H9 (cell line): Measurements from ENCODE around the gene MAGI1. TPM values are rescaled to one million over a fixed set of nuclear protein-coding genes. Genes with fewer than 3 reads are reported as not detected.
A peak's percentile ranks its signal among the peaks of the same experiment; 100 is the strongest.

ENCODE experiments used
- DNase-seq: peaks from one replicate; pipeline ENCODE4 v3.0.0-alpha.2; 2017
- H2AFZ ChIP-seq: one replicate; pipeline ENCODE4 v1.6.1; 2013; ENCODE audit warnings: mild to moderate bottlenecking, low read length, control low read depth, moderate library complexity
- H2AK5ac ChIP-seq: 2 replicates; pipeline ENCODE4 v1.6.1; 2013; ENCODE audit warnings: low read length, control low read depth, mixed read lengths; ENCODE audit not compliant: insufficient read length
- H2BK120ac ChIP-seq: one replicate; pipeline ENCODE4 v1.6.1; 2013; ENCODE audit warnings: low read depth, mild to moderate bottlenecking, low read length, control low read depth, inconsistent platforms; ENCODE audit not compliant: poor library complexity, severe bottlenecking
- H2BK12ac ChIP-seq: 2 replicates; pipeline ENCODE4 v1.6.1; 2013; ENCODE audit warnings: low read length, control low read depth, mixed read lengths, low read depth; ENCODE audit not compliant: insufficient read length
- H2BK15ac ChIP-seq: 2 replicates; pipeline ENCODE4 v1.6.1; 2013; ENCODE audit warnings: low read depth, low read length, control low read depth
- H2BK20ac ChIP-seq: one replicate; pipeline ENCODE4 v1.6.1; 2013; ENCODE audit warnings: low read depth, mild to moderate bottlenecking, low read length, control low read depth, inconsistent platforms; ENCODE audit not compliant: poor library complexity, severe bottlenecking
- H2BK5ac ChIP-seq: 2 replicates; pipeline ENCODE4 v1.6.1; 2013; ENCODE audit warnings: low read length, control low read depth, mixed read lengths; ENCODE audit not compliant: insufficient read length
- H3K14ac ChIP-seq: 2 replicates; pipeline ENCODE4 v1.6.1; 2013; ENCODE audit warnings: low read length, control low read depth; ENCODE audit not compliant: insufficient read depth
- H3K18ac ChIP-seq: 2 replicates; pipeline ENCODE4 v1.6.1; 2013; ENCODE audit warnings: low read depth, mild to moderate bottlenecking, mixed read lengths, low read length, control low read depth; ENCODE audit not compliant: insufficient read length
- H3K23ac ChIP-seq: 2 replicates; pipeline ENCODE4 v1.6.1; 2013; ENCODE audit warnings: low read length, control low read depth, mixed read lengths, low read depth; ENCODE audit not compliant: insufficient read length
- H3K23me2 ChIP-seq: 2 replicates; pipeline ENCODE4 v1.6.1; 2013; ENCODE audit warnings: low read depth, mild to moderate bottlenecking, mixed read lengths, low read length, control low read depth; ENCODE audit not compliant: insufficient read length, poor library complexity, severe bottlenecking
- H3K27ac ChIP-seq: 2 replicates; pipeline ENCODE4 v1.5.1; 2013; ENCODE audit warnings: low read length, control low read depth, mixed read lengths, low read depth; ENCODE audit not compliant: insufficient read length
- H3K27me3 ChIP-seq: 2 replicates; pipeline ENCODE4 v1.6.1; 2013; ENCODE audit warnings: low read length, control low read depth, inconsistent platforms; ENCODE audit not compliant: insufficient read depth
- H3K4ac ChIP-seq: 2 replicates; pipeline ENCODE4 v1.6.1; 2013; ENCODE audit warnings: low read depth, mild to moderate bottlenecking, control low read depth, inconsistent platforms, low read length, moderate library complexity
- H3K4me1 ChIP-seq: 2 replicates; pipeline ENCODE4 v1.6.1; 2013; ENCODE audit warnings: low read length, control low read depth, inconsistent platforms; ENCODE audit not compliant: insufficient read depth
- H3K4me2 ChIP-seq: 2 replicates; pipeline ENCODE4 v1.6.1; 2013; ENCODE audit warnings: low read length, control low read depth, mixed read lengths; ENCODE audit not compliant: insufficient read length, insufficient read depth
- H3K56ac ChIP-seq: 2 replicates; pipeline ENCODE4 v1.6.1; 2013; ENCODE audit warnings: low read depth, mild to moderate bottlenecking, mixed read lengths, low read length, control low read depth; ENCODE audit not compliant: insufficient read length
- H3K79me1 ChIP-seq: 2 replicates; pipeline ENCODE4 v1.6.1; 2013; ENCODE audit warnings: low read depth, mild to moderate bottlenecking, moderate library complexity, low read length, control low read depth, inconsistent platforms; ENCODE audit not compliant: insufficient read depth, poor library complexity, severe bottlenecking
- H3K79me2 ChIP-seq: 2 replicates; pipeline ENCODE4 v1.6.1; 2013; ENCODE audit warnings: low read length, control low read depth, inconsistent platforms; ENCODE audit not compliant: insufficient read depth
- H3K9ac ChIP-seq: 2 replicates; pipeline ENCODE4 v1.6.1; 2013; ENCODE audit warnings: low read length, control low read depth, mixed read lengths; ENCODE audit not compliant: insufficient read length; ENCODE audit errors: extremely low read depth
- H3K9me3 ChIP-seq: one replicate; pipeline ENCODE4 v1.6.1; 2013; ENCODE audit warnings: low read depth, low read length, inconsistent platforms; ENCODE audit not compliant: control insufficient read depth
- H3T11ph ChIP-seq: one replicate; pipeline ENCODE4 v1.6.1; 2013; ENCODE audit warnings: mild to moderate bottlenecking, low read length, control low read depth, inconsistent platforms
- H4K20me1 ChIP-seq: one replicate; pipeline ENCODE4 v1.6.1; 2013; ENCODE audit not compliant: control insufficient read depth, insufficient read length, insufficient read depth
- H4K5ac ChIP-seq: 2 replicates; pipeline ENCODE4 v1.6.1; 2013; ENCODE audit warnings: low read depth, mild to moderate bottlenecking, mixed read lengths, low read length, control low read depth; ENCODE audit not compliant: insufficient read length
- H4K8ac ChIP-seq: replicated peaks from 2 replicates; pipeline ENCODE4 v1.6.1; 2013; ENCODE audit warnings: low read length, control low read depth, mixed read lengths, low read depth; ENCODE audit not compliant: insufficient read length
- H4K91ac ChIP-seq: 2 replicates; pipeline ENCODE4 v1.6.1; 2013; ENCODE audit warnings: low read depth, mild to moderate bottlenecking, moderate library complexity, mixed read lengths, low read length, control low read depth; ENCODE audit not compliant: insufficient read length
- H3K27ac Mint-ChIP-seq, 3 experiments: 2 replicates in 2 of 3; 3 replicates in 1 of 3; pipeline ENCODE4 v1.8.0; 2020 to 2021; ENCODE audit warnings: mixed read lengths in 3 of 3, mild to moderate bottlenecking in 1 of 3, moderate library complexity in 1 of 3
- H3K27me3 Mint-ChIP-seq: 2 replicates; pipeline ENCODE4 v1.8.0; 2021; ENCODE audit warnings: low read depth, mild to moderate bottlenecking, moderate library complexity, mixed read lengths
- H3K36me3 Mint-ChIP-seq, 3 experiments: 2 replicates in 2 of 3; 3 replicates in 1 of 3; pipeline ENCODE4 v1.8.0; 2020 to 2021; ENCODE audit warnings: low read depth in 3 of 3, mixed read lengths in 3 of 3; ENCODE audit not compliant: insufficient read depth in 1 of 3
- H3K4me1 Mint-ChIP-seq, 2 experiments: 2 replicates each; pipeline ENCODE4 v1.8.0; 2020; ENCODE audit warnings: mixed read lengths in 2 of 2
- H3K4me3 Mint-ChIP-seq, 2 experiments: 2 replicates in 1 of 2; 3 replicates in 1 of 2; pipeline ENCODE4 v1.8.0; 2020 to 2021; ENCODE audit warnings: mild to moderate bottlenecking in 2 of 2, mixed read lengths in 2 of 2, moderate library complexity in 1 of 2
- H3K9me3 Mint-ChIP-seq, 2 experiments: 2 replicates in 1 of 2; 3 replicates in 1 of 2; pipeline ENCODE4 v1.8.0; 2020; ENCODE audit warnings: mild to moderate bottlenecking in 2 of 2, mixed read lengths in 2 of 2, moderate library complexity in 1 of 2
- WGBS: extraction: QIAGEN DNeasy Blood & Tissue Kit; methylation state at CpG from one replicate; pipeline ENCODE4 v1.1.7; 2013; ENCODE audit warnings: missing lambda C conversion rate, low lambda C conversion rate, mixed read lengths; ENCODE audit not compliant: insufficient read length; ENCODE audit errors: extremely low coverage; 5-methylcytosine and 5-hydroxymethylcytosine counted together
- total RNA-seq: library from RNA; stranded (reverse); gene quantifications from 2 replicates; pipeline ENCODE4 v1.2.1, GENCODE V29; 2021
- TF ChIP-seq, protein P1 (sequence below): fragments of 200-600 bp; sonication (generic); conservative IDR thresholded peaks from 3 replicates; pipeline ENCODE4 v1.8.0; 2021; ENCODE audit warnings: antibody characterized with exemption, mild to moderate bottlenecking

The MAGI1 gene
- total RNA-seq, 1 experiment from 2014 or later, result 65.7 TPM

DNA sequence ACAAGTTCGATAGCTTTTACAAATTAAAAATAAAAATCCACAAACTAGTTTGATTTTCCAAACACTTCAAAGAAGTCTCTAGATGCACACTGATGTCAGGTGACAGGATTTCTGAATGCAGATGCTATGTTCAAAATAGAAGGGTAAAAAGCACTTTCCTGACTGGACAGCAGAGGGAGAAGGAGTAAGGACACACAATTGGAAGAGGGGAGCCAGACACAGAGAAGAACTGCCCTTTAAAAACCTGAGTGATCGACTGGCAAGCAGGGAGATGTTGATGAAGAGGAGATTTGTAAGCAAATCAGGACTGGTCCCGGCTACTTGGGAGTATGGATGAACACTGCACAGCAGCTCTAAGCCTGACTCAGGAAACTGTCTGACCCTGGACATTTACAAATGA lies 612.8 kb downstream of the MAGI1 start:
- Histone ChIP-seq H3K9me3 (no peaks in the 10 kb centered on the region), H3K23ac (no peak overlapping the region), H2AFZ (no peak overlapping the region), H2BK12ac (no peak overlapping the region), H4K8ac (no peak overlapping the region), H4K91ac (no peak overlapping the region), H3K4me1 (no peaks in the 10 kb centered on the region), H4K5ac (no peak overlapping the region), H2AK5ac (no peak overlapping the region), H2BK15ac (no peak overlapping the region), H3K27me3 (no peaks in the 10 kb centered on the region), H3K9ac (no peak overlapping the region), H2BK5ac (no peak overlapping the region), H4K20me1 (no peaks in the 10 kb centered on the region), H3K18ac (no peak overlapping the region), H3K79me2 (no peaks in the 10 kb centered on the region), H2BK20ac (no peak overlapping the region), H3K79me1 (no peaks in the 10 kb centered on the region), H3K4ac (no peak overlapping the region), H2BK120ac (no peak overlapping the region), H3K23me2 (no peaks in the 10 kb centered on the region), H3K14ac (no peak overlapping the region), H3K4me2 (no peak overlapping the region), H3T11ph (no peak overlapping the region), H3K56ac (no peak overlapping the region), H3K27ac (no peak overlapping the region)
- no CpG with 5 or more reads among the region's 3 CpGs for WGBS
- Mint-ChIP-seq H3K27ac (peak overlapping the region in 2 of 3 experiments; percentile 26 to 88; a peak in 3 of 7 replicates), H3K4me1 (no peaks in the 10 kb centered on the region), H3K4me3 (no peak overlapping the region), H3K27me3 (no peaks in the 10 kb centered on the region), H3K36me3 (peaks cover 13 to 43% (median 32%) of the 10 kb centered on the region in 3 experiments; a peak in 6 of 7 replicates), H3K9me3 (no peaks in the 10 kb centered on the region)
- TF ChIP-seq, protein P1, sequence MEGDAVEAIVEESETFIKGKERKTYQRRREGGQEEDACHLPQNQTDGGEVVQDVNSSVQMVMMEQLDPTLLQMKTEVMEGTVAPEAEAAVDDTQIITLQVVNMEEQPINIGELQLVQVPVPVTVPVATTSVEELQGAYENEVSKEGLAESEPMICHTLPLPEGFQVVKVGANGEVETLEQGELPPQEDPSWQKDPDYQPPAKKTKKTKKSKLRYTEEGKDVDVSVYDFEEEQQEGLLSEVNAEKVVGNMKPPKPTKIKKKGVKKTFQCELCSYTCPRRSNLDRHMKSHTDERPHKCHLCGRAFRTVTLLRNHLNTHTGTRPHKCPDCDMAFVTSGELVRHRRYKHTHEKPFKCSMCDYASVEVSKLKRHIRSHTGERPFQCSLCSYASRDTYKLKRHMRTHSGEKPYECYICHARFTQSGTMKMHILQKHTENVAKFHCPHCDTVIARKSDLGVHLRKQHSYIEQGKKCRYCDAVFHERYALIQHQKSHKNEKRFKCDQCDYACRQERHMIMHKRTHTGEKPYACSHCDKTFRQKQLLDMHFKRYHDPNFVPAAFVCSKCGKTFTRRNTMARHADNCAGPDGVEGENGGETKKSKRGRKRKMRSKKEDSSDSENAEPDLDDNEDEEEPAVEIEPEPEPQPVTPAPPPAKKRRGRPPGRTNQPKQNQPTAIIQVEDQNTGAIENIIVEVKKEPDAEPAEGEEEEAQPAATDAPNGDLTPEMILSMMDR, result peak; percentile 63
- no peak for DNase-seq
